Bladder microvascular endothelial cell (primary cell): ENCODE results near the gene MDC1. TPM values are rescaled to one million over a fixed set of nuclear protein-coding genes. Genes with fewer than 3 reads are reported as not detected.

ENCODE experiments used
- total RNA-seq: library from RNA; depleted of rRNA; stranded (reverse); fragments of >200 nt; gene quantifications from 2 replicates; pipeline ENCODE4 v1.2.3, GENCODE V29; 2014

The MDC1 gene, protein sequence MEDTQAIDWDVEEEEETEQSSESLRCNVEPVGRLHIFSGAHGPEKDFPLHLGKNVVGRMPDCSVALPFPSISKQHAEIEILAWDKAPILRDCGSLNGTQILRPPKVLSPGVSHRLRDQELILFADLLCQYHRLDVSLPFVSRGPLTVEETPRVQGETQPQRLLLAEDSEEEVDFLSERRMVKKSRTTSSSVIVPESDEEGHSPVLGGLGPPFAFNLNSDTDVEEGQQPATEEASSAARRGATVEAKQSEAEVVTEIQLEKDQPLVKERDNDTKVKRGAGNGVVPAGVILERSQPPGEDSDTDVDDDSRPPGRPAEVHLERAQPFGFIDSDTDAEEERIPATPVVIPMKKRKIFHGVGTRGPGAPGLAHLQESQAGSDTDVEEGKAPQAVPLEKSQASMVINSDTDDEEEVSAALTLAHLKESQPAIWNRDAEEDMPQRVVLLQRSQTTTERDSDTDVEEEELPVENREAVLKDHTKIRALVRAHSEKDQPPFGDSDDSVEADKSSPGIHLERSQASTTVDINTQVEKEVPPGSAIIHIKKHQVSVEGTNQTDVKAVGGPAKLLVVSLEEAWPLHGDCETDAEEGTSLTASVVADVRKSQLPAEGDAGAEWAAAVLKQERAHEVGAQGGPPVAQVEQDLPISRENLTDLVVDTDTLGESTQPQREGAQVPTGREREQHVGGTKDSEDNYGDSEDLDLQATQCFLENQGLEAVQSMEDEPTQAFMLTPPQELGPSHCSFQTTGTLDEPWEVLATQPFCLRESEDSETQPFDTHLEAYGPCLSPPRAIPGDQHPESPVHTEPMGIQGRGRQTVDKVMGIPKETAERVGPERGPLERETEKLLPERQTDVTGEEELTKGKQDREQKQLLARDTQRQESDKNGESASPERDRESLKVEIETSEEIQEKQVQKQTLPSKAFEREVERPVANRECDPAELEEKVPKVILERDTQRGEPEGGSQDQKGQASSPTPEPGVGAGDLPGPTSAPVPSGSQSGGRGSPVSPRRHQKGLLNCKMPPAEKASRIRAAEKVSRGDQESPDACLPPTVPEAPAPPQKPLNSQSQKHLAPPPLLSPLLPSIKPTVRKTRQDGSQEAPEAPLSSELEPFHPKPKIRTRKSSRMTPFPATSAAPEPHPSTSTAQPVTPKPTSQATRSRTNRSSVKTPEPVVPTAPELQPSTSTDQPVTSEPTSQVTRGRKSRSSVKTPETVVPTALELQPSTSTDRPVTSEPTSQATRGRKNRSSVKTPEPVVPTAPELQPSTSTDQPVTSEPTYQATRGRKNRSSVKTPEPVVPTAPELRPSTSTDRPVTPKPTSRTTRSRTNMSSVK (N-terminal part only)
- 5.0 and 11.0 TPM in 2 replicates for total RNA-seq

GRCh38 chr6:30717129-30717844 is at the start of gene MDC1:
MDC1 (minus strand) TSS chr6:30717281; CDS start chr6:30715175, 2,106 bp downstream.

GRCh38 chr6:30744054-30744805 is 27.1 kb upstream of the MDC1 start, which contains the start of gene IER3:
IER3 (minus strand) TSS chr6:30744547; CDS start chr6:30744518, 29 bp downstream.

DNA sequence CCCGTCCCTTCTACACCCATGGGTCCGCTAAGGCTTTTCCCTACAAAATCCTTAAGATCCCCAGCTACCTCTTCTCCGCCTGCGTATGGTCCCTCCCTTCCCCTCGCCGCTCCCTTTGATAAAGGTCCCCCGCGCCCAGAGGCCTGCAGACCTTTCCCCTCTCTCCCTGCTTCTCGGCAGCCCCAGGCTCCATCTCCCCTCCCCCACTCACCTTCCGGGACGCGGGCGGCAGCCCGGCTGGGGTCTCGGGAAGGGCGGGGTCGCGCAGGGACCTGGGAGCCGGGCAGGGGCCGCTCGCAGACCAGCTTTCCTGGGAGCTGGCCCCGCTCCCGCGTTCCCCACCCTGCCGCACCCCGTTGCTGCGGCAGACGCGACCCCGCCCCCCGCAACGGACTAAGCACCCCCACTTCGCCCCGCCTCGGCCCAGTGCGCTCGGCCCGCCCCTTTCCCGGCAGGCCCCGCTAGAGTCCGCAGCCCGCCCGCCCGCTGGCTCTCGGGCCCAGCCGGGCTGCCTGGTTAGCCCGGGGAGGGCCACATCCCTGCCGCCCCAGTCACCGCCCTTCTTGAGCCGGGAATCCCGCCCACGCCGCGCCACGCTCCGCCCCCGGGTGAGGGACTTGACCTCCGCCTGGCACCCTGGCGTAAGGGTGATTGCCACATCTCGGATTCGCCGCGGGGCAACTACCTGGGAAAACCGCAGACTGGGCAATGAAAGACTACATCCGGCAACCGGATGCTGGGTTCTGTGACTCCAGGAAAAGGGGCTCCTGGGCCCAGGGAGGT is 25.4 kb upstream of the MDC1 start, which contains the start of gene FLOT1:
Gene FLOT1, minus strand, starts transcription at position 372 of the 783 bp plus-strand sequence. CDS start 498 bp downstream, outside the sequence.

GRCh38 chr6:30719791-30720737 is 3.0 kb upstream of the MDC1 start, which contains the start of gene TUBB:
TUBB (plus strand) TSS chr6:30720352; CDS start chr6:30720507, 155 bp downstream.

GRCh38 chr6:30690403-30691207 is 26.5 kb downstream of the MDC1 start, which contains the start of gene NRM:
NRM (minus strand) TSS chr6:30690984; CDS start chr6:30690974, 10 bp downstream.

DNA sequence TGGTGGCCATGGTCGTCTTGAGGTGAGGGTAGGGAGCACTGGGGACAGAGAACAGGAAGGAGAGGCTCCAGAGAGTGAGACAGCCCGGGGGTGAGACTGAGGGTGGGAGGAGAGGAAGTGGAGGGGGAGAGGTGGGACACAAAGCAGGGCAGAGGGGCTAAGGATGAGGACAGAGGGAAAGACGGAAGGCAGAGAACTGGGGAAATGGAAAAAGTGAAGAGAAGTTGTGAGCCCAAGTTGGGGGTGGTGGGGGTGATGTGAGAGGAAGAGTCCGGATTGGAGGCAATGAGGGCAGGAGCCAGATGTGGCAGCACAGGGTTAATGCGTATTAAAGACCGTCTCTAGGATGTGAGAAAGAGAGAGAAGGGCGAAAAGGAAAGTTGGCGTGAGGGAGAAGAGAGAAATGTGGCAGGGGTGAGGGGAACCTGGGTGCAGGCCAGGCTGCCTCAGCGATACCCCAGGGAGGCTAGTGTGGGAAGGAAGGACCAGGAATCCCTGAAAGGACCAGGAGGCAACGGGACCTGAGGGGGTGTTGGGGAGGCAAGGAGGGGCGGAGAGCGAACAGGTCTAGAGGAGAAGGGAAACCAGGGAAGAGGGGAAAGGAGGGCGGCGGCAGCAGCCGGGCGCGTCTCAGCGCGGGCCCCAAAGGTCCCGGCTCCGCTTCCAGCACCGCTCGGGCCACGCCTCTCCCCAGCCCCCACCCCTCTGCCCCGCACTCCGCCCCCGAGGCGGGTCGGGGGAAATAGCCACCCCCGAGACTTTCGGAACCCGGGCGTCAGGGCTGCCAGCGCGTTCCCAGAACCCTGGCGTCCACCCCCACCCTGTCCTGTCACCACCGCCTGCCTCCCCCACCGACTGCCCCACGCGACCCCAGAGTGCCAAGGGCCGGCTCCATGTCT is 30.8 kb downstream of the MDC1 start, which contains the start of gene PPP1R18:
Gene PPP1R18, minus strand, starts transcription at position 637 of the 899 bp plus-strand sequence. Its CDS starts 627 bp downstream, at position 10.

GRCh38 chr6:30672445-30673253 is 44.4 kb downstream of the MDC1 start, which contains the start of gene DHX16:
DHX16 (minus strand) TSS chr6:30673006; CDS start chr6:30672841, 165 bp downstream.

Other genes with a start within 250 kb of the MDC1 start
- 600 and 658 TPM in 2 replicates for gene HLA-E, start 227.8 kb downstream of the MDC1 start, total RNA-seq
- 32.9 and 48.9 TPM in 2 replicates for gene GNL1, start 160.8 kb downstream of the MDC1 start, total RNA-seq
- gene PRR3, start 160.0 kb downstream of the MDC1 start, total RNA-seq, result 1.3 and 3.2 TPM in 2 replicates
- 29.3 and 71.2 TPM in 2 replicates for gene ABCF1, start 145.8 kb downstream of the MDC1 start, total RNA-seq
- 11.5 and 14.7 TPM in 2 replicates for gene PPP1R10, start 100.0 kb downstream of the MDC1 start, total RNA-seq
- 25.9 and 46.6 TPM in 2 replicates for gene MRPS18B, start 99.4 kb downstream of the MDC1 start, total RNA-seq
- 2.4 and 6.8 TPM in 2 replicates for gene ATAT1, start 90.4 kb downstream of the MDC1 start, total RNA-seq
- 1.8 and 2.5 TPM in 2 replicates for gene C6orf136, start 70.1 kb downstream of the MDC1 start, total RNA-seq
- gene DHX16, start 44.3 kb downstream of the MDC1 start, total RNA-seq, result 34.0 and 45.1 TPM in 2 replicates
- gene PPP1R18, start 30.6 kb downstream of the MDC1 start, total RNA-seq, result 47.6 and 53.7 TPM in 2 replicates
- gene NRM, start 26.3 kb downstream of the MDC1 start, total RNA-seq, result 2.4 and 3.1 TPM in 2 replicates
- gene TUBB, start 3.1 kb upstream of the MDC1 start, total RNA-seq, result 319 and 527 TPM in 2 replicates
- 82.2 and 94.0 TPM in 2 replicates for gene FLOT1, start 25.4 kb upstream of the MDC1 start, total RNA-seq
- gene IER3, start 27.3 kb upstream of the MDC1 start, total RNA-seq, result 63.0 and 94.9 TPM in 2 replicates
- 2.6 and 18.4 TPM in 2 replicates for gene DDR1, start 167.2 kb upstream of the MDC1 start, total RNA-seq
- gene GTF2H4, start 190.9 kb upstream of the MDC1 start, total RNA-seq, result 7.6 and 21.7 TPM in 2 replicates
- gene VARS2, start 197.0 kb upstream of the MDC1 start, total RNA-seq, result 11.8 and 23.8 TPM in 2 replicates
- gene SFTA2, start 214.9 kb upstream of the MDC1 start, total RNA-seq, result 0.16 TPM in 1 of 2 replicates, not detected in the other
- not detected in 2 replicates for gene MUCL3, start 223.7 kb upstream of the MDC1 start, total RNA-seq